Choroid plexus epithelial cell (primary cell): ENCODE data around the gene STAMBPL1.

ENCODE experiments used
- DNase-seq: peaks from one replicate; pipeline ENCODE4 v3.0.0-alpha.2; 2010; ENCODE audit warnings: low read depth
- H3K4me3 ChIP-seq: 2 replicates; pipeline ENCODE4 v1.5.1; 2011; ENCODE audit warnings: low read depth, mild to moderate bottlenecking, control low read depth, low read length, moderate library complexity
- CTCF ChIP-seq: conservative IDR thresholded peaks from 2 replicates; pipeline ENCODE4 v1.5.1; 2011; ENCODE audit warnings: low read depth, mild to moderate bottlenecking, control low read depth, inconsistent platforms, low read length, moderate library complexity

The STAMBPL1 gene

GRCh38 chr10:88843171-88843570, 36.9 kb upstream of the STAMBPL1 start:
- H3K4me3 ChIP-seq: no peak overlapping the region
- TF ChIP-seq CTCF: no peak
- DNase-seq: no peak

GRCh38 chr10:88848499-88848898, 31.5 kb upstream of the STAMBPL1 start:
- peak; percentile 70 for DNase-seq
- no peak overlapping the region for H3K4me3 ChIP-seq
- TF ChIP-seq CTCF: no peak

GRCh38 chr10:88849234-88849633, 30.8 kb upstream of the STAMBPL1 start:
- DNase-seq: peak; percentile 65
- H3K4me3 ChIP-seq: no peak overlapping the region
- no peak for TF ChIP-seq CTCF

- no peak for DNase-seq
- no peak overlapping the region for H3K4me3 ChIP-seq
- TF ChIP-seq CTCF: no peak
Measured at GRCh38 chr10:88850712-88851111, 29.3 kb upstream of the STAMBPL1 start.

- peak; percentile 65 for DNase-seq
- no peak for TF ChIP-seq CTCF
- H3K4me3 ChIP-seq: no peak within 1 kb of the TSS
Measured at GRCh38 chr10:88851706-88852105, 28.3 kb upstream of the STAMBPL1 start, which contains the start of gene ANKRD22. Gene ANKRD22 (minus strand): TSS chr10:88851844. CDS start chr10:88851607, 237 bp downstream.

GRCh38 chr10:88852327-88852726, 27.7 kb upstream of the STAMBPL1 start:
- H3K4me3 ChIP-seq: no peak overlapping the region
- TF ChIP-seq CTCF: no peak
- DNase-seq: no peak

GRCh38 chr10:88853155-88853881, 26.7 kb upstream of the STAMBPL1 start:
- TF ChIP-seq CTCF: no peak
- no peak overlapping the region for H3K4me3 ChIP-seq
- no peak for DNase-seq
